CD4-positive, alpha-beta T cell treated with Interferon alpha-2 for 1 hour (primary cell): ENCODE results near the gene METRN.

ENCODE experiments used
- DNase-seq, 2 donors: peaks; one replicate each; pipeline ENCODE4 v3.0.0-alpha.2; 2020 to 2022

METRN gene

DNA sequence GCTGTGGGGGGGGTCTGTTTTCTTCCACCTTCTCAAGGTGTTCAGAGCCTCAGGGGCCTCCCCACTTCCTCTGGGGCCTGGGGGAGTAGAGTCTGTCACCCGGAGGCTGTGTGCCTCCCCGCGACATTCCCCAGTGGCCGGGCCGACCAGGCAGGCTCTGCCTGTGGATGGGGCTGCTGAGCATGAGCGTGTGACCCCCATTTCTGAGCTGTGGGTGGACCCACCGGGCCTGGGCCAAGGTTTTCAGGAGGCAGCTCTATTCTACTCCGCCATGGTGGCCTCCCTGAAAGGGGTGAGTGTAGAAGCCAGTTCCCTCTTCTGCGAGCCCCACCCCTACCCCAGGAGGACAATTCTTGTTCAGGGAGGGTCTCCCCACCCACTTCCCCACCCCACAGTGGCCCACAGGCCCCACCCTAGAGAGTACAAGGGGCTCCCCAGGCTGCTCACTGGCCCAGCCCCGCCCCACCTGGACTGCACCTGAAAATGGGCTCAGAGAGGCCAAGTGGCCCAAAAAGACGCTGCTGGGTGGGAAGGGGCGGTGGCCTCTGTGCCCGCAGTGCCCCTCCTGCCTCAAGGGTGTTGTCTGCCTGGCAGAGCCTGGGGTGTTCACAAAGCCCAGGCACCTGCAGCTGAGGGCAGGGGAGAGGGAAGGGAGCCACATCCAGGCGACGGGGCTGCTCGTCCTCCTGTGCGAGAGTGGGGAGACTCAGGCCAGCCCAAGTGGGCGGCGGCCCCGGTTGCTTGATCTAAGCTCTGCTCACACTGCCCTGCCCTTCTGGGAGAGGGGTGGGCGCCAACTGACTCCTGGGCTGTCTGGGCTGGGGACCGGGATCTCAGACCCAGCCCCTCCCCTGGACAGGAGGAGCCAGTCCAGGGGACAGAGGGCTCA is 47.0 kb downstream of the METRN start:
- DNase-seq: no peak

GRCh38 chr16:762595-763268 is 47.8 kb downstream of the METRN start:
- no peak for DNase-seq

- no peak for DNase-seq
Observed at GRCh38 chr16:763369-764183, 48.7 kb downstream of the METRN start.

DNA sequence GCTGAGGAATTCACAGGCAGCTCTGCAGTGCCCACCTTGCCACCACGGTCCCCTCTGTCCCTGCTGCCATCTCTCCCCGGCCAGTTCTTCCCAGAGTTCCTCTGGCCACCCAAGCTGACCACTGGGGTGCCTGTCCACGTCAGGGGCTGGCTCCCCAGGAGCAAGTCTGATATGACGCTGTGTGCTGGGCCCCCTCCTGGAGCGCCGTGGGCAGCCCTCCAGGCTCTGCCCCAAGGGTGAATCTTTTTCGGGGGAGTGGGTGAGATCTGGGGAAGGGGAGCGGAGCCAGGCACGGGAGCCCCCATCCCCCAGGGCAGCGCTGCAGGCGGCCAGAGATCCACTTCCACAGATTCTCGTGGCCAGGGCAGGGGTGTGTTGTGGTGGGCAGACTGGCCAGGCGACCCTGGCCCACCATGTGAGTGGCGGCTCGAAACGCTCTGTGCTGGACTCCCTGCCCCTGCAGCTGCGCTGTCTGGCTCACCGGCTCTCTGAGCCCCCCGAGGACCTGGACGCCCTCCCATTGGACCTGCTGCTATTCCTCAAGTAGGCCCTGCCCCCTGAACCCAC is 49.3 kb downstream of the METRN start:
- DNase-seq: no peak

GRCh38 chr16:764848-765487 is 50.0 kb downstream of the METRN start:
- DNase-seq: no peak

DNA sequence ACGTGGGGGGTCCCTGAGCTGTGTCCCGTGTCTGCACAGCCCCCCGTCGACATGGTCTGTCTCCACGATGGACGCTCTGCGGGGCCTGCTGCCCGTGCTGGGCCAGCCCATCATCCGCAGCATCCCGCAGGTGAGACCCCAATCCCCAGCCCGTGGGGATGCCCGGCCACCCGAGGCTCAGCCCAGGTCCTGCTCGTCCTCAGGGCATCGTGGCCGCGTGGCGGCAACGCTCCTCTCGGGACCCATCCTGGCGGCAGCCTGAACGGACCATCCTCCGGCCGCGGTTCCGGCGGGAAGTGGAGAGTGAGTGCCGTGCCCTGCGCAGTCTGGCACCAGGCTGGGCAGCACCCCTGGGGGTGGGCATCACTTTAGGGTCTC is 50.6 kb downstream of the METRN start:
- DNase-seq: no peak

DNA sequence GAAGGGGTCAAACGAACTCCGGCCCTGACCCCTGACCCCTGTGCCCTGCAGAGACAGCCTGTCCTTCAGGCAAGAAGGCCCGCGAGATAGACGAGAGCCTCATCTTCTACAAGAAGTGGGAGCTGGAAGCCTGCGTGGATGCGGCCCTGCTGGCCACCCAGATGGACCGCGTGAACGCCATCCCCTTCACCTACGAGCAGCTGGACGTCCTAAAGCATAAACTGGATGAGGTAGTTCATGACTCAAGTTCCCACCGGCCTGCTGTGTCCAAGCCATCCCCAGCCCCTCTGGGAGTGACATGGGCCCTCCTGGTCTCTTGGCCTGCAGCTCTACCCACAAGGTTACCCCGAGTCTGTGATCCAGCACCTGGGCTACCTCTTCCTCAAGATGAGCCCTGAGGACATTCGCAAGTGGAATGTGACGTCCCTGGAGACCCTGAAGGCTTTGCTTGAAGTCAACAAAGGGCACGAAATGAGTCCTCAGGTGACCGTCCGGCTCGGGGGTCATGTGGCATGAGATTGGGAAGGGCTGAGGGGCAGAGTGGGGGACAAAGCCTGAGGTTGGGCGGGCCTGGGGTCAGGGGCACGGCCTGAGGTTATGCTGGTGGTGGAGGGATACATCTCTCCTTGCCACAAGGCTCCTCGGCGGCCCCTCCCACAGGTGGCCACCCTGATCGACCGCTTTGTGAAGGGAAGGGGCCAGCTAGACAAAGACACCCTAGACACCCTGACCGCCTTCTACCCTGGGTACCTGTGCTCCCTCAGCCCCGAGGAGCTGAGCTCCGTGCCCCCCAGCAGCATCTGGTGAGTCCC is 51.3 kb downstream of the METRN start:
- no peak for DNase-seq

DNA sequence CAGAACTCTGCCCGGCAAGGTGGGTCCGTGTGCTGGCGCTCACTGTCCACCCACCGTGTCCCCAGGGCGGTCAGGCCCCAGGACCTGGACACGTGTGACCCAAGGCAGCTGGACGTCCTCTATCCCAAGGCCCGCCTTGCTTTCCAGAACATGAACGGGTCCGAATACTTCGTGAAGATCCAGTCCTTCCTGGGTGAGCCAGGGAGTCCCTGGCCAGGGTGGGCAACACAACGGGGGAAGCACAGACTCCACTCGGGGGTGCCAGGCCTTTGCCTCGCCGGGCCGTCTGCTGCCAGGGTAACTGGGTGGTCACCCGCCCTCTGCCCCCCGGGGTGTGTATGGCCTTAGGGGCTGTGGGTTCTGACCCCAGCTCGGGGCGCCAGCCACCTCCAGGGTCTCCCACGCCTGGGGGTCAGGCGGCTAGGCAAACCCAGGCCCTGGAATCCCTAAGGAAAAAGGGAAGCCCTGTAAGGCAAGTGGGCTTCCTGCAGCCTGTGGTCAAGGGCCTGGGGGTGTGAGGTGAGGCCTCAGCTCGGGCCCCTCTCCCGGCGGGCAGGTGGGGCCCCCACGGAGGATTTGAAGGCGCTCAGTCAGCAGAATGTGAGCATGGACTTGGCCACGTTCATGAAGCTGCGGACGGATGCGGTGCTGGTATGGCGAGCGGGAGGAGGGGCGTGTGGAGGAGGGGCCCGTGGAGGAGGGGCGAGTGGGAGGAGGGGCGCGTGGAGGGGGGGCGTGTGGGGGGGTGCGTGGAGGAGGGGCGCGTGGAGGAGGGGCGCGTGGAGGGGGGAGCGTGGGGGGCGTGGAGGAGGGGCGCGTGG is 52.1 kb downstream of the METRN start:
- DNase-seq: no peak

GRCh38 chr16:767743-768235 is 52.9 kb downstream of the METRN start:
- no peak for DNase-seq

- no peak for DNase-seq
Observed at GRCh38 chr16:768428-768827, 53.5 kb downstream of the METRN start.
